ENCODE results near the gene SLC22A31.

DNA sequence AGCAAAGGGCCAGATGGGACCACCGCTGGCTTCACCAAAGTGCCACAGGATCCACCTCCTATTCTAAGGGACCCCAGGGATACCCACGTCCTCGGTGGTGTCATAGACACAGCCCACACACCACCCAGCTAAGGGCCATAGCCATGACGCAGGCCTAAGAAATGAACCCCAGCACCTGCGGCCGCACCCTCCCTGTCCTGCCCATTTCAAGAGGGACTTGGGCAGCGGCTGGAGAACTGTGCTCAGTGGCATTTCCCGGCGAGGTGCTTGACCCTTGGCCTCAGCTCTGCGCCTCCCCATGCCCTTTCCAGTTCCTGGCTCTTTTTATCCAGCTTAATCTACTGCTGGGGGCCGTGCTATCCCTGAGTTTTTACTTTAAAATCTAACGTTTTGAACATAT is 44.4 kb upstream of the SLC22A31 start:
- TF ChIP-seq, protein P1, sequence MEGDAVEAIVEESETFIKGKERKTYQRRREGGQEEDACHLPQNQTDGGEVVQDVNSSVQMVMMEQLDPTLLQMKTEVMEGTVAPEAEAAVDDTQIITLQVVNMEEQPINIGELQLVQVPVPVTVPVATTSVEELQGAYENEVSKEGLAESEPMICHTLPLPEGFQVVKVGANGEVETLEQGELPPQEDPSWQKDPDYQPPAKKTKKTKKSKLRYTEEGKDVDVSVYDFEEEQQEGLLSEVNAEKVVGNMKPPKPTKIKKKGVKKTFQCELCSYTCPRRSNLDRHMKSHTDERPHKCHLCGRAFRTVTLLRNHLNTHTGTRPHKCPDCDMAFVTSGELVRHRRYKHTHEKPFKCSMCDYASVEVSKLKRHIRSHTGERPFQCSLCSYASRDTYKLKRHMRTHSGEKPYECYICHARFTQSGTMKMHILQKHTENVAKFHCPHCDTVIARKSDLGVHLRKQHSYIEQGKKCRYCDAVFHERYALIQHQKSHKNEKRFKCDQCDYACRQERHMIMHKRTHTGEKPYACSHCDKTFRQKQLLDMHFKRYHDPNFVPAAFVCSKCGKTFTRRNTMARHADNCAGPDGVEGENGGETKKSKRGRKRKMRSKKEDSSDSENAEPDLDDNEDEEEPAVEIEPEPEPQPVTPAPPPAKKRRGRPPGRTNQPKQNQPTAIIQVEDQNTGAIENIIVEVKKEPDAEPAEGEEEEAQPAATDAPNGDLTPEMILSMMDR (IDR thresholded peaks at IDR 0.05) = no peak
- TF ChIP-seq SIN3A (IDR thresholded peaks at IDR 0.05; ENCODE audit: borderline replicate concordance, insufficient read depth, low read depth, low read length) = no peak
